PC-3 (cell line): ENCODE data around the gene PSD. TPM values are rescaled to one million over a fixed set of nuclear protein-coding genes. Genes with fewer than 3 reads are reported as not detected.

ENCODE experiments used
- ATAC-seq: fragments of 200-7000 bp; cut with Tn5 transposase; 2 replicates; pipeline ENCODE4 v1.9.1; 2020; ENCODE audit warnings: mild to moderate bottlenecking, moderate library complexity
- BruUV-seq: library from RNA; stranded (reverse); fragments of 400-500 nt; replicated peaks from 2 replicates; lab custom pipeline; 2021; lab: Mats Ljungman, UMichigan
- CTCF ChIA-PET: fragments of 300-600 bp; sonication (Branson Sonifier 250); formaldehyde crosslinking; loops from one replicate; lab custom pipeline; 2022; ENCODE audit warnings: antibody characterized with exemption; lab: Charles Lee
- POLR2A ChIA-PET: fragments of 300-600 bp; sonication (Branson Sonifier 250); formaldehyde crosslinking; loops from one replicate; lab custom pipeline; 2022; ENCODE audit warnings: antibody characterized with exemption; ENCODE audit not compliant: unreplicated experiment; lab: Charles Lee
- DNase-seq: peaks from one replicate; pipeline ENCODE4 v3.0.0-alpha.2; 2015
- H2AFZ ChIP-seq: fragments of 300-600 bp; sonication (generic); 2 replicates; pipeline ENCODE4 v1.6.0; 2016; ENCODE audit warnings: antibody characterized with exemption, low read length
- H3F3A ChIP-seq: fragments of 300-600 bp; sonication (generic); one replicate; pipeline ENCODE4 v1.6.0; 2017; ENCODE audit warnings: antibody characterized with exemption, low read length, control low read depth, mild to moderate bottlenecking; ENCODE audit not compliant: unreplicated experiment
- H3K27ac ChIP-seq: fragments of 300-600 bp; sonication (generic); 2 replicates; pipeline ENCODE4 v1.5.1; 2016; ENCODE audit warnings: mild to moderate bottlenecking, low read length
- H3K27me3 ChIP-seq: fragments of 300-600 bp; sonication (generic); 2 replicates; pipeline ENCODE4 v1.6.1; 2016; ENCODE audit warnings: low read length, mixed read lengths
- H3K36me3 ChIP-seq: fragments of 300-600 bp; sonication (generic); 2 replicates; pipeline ENCODE4 v1.6.1; 2016; ENCODE audit warnings: low read depth, mixed run types, low read length, mixed read lengths
- H3K4me1 ChIP-seq: fragments of 300-600 bp; sonication (generic); 2 replicates; pipeline ENCODE4 v1.5.1; 2016; ENCODE audit warnings: low read length; ENCODE audit not compliant: insufficient read depth
- H3K4me2 ChIP-seq: fragments of 300-600 bp; sonication (generic); 2 replicates; pipeline ENCODE4 v1.6.0; 2016; ENCODE audit warnings: low read length
- H3K4me3 ChIP-seq: fragments of 300-600 bp; sonication (generic); 2 replicates; pipeline ENCODE4 v1.5.1; 2016; ENCODE audit warnings: mild to moderate bottlenecking, low read length, mixed read lengths
- H3K79me2 ChIP-seq: fragments of 300-600 bp; sonication (generic); 2 replicates; pipeline ENCODE4 v1.6.1; 2017; ENCODE audit warnings: low read length, mixed read lengths
- H3K9ac ChIP-seq: fragments of 300-600 bp; sonication (generic); 2 replicates; pipeline ENCODE4 v1.6.0; 2016; ENCODE audit warnings: mild to moderate bottlenecking, low read length
- H3K9me2 ChIP-seq: fragments of 300-600 bp; sonication (generic); replicated peaks from 2 replicates; pipeline ENCODE4 v1.6.1; 2016; ENCODE audit warnings: mixed run types, low read length, mixed read lengths
- H3K9me3 ChIP-seq: fragments of 300-600 bp; sonication (generic); 2 replicates; pipeline ENCODE4 v1.6.1; 2016; ENCODE audit warnings: low read length, mixed read lengths
- H4K20me1 ChIP-seq: fragments of 300-600 bp; sonication (generic); 2 replicates; pipeline ENCODE4 v1.6.1; 2016; ENCODE audit warnings: low read length, mixed read lengths
- CTCF ChIP-seq: fragments of 300-600 bp; sonication (generic); conservative IDR thresholded peaks from 2 replicates; pipeline ENCODE4 v1.5.1; 2017; ENCODE audit warnings: antibody characterized with exemption, low read depth, mild to moderate bottlenecking, low read length
- EZH2 ChIP-seq: fragments of 300-600 bp; sonication (generic); IDR thresholded peaks from one replicate; pipeline ENCODE4 v1.6.1; 2017; ENCODE audit warnings: antibody characterized with exemption, mild to moderate bottlenecking, low read length; ENCODE audit not compliant: unreplicated experiment
- EZH2phosphoT487 ChIP-seq: fragments of 300-600 bp; sonication (generic); IDR thresholded peaks from 2 replicates; pipeline ENCODE4 v1.6.1; 2018; ENCODE audit warnings: mild to moderate bottlenecking, antibody characterized with exemption, low read length, borderline replicate concordance
- intact Hi-C: fragments of 100-400 bp; cut with micrococcal nuclease; formaldehyde crosslinking; loops from 2 replicates; pipeline ENCODE4 v1.9.0; 2023
- total RNA-seq: library from RNA; depleted of rRNA; stranded (reverse); fragments of >200 nt; gene quantifications from 2 replicates; pipeline ENCODE4 v1.2.3, GENCODE V29; 2014

Gene PSD
- total RNA-seq, 1 experiment from 2014 or later: 0.22 TPM

- peaks cover 11% of the 10 kb centered on the region; the same call in 1 of the 2 replicates for H3K79me2 ChIP-seq
- peak within 1 kb of the TSS; percentile 77 for H3K9ac ChIP-seq
- H3K4me3 ChIP-seq: peak within 1 kb of the TSS; percentile 88
- peak within 1 kb of the TSS; percentile 92 for H3K4me2 ChIP-seq
- peak within 1 kb of the TSS; percentile 89 for H2AFZ ChIP-seq
- TSS peak; percentile 55 for BruUV-seq
- H3K9me3 ChIP-seq: no peaks in the 10 kb centered on the region
- CTCF ChIA-PET: interaction anchor here (1.0 kb wide), 1 partner anchor 163 kb away, joined by 3 read pairs; no protein-coding TSS in a partner anchor
- intact Hi-C loops: no loop called here
- no peak for TF ChIP-seq EZH2
- TF ChIP-seq EZH2phosphoT487: no peak
- no peak for TF ChIP-seq CTCF
- no peaks in the 10 kb centered on the region for H3F3A ChIP-seq
- H3K9me2 ChIP-seq: no peaks in the 10 kb centered on the region
- no peaks in the 10 kb centered on the region for H3K27me3 ChIP-seq
- POLR2A ChIA-PET: interaction anchor here (0.7 kb wide), 1 partner anchor 348 kb away, joined by 3 read pairs; no protein-coding TSS in a partner anchor
- peak; percentile 61 for ATAC-seq
- H3K4me1 ChIP-seq: peaks cover 20% of the 10 kb centered on the region
- 0 out of 2 replicates have a peak, but pooled peaks cover 4% of the 10 kb centered on the region for H3K36me3 ChIP-seq
- peak within 1 kb of the TSS; percentile 53 for H3K27ac ChIP-seq
- peak; percentile 94 for DNase-seq
- no peaks in the 10 kb centered on the region for H4K20me1 ChIP-seq
These were observed 2.3 kb upstream of the PSD start, which contains the start of gene FBXL15 for GRCh38 chr10:102420714-102421506. TSS of gene FBXL15 (plus strand) at chr10:102420836. CDS start at chr10:102421130, 294 bp downstream.

GRCh38 chr10:102420181-102420713 lies 1.7 kb upstream of the PSD start:
- H2AFZ ChIP-seq: peak overlapping the region; percentile 89
- ChIA-PET POLR2A (interaction anchor here (0.7 kb wide), 1 partner anchor 348 kb away, joined by 3 read pairs; no protein-coding TSS in a partner anchor), CTCF (interaction anchor here (0.9 to 1.0 kb wide), 2 partner anchors 21 to 164 kb away, joined by 3 read pairs; no protein-coding TSS in a partner anchor)
- H3K27ac ChIP-seq: no peak overlapping the region
- peak overlapping the region; percentile 92 for H3K4me2 ChIP-seq
- H3K79me2 ChIP-seq: peaks cover 11% of the 10 kb centered on the region; the same call in 1 of the 2 replicates
- no peaks in the 10 kb centered on the region for H3K9me3 ChIP-seq
- H3K4me3 ChIP-seq: peak overlapping the region; percentile 88
- intact Hi-C loops: no loop called here
- ATAC-seq (no peak), DNase-seq (no peak)
- H3F3A ChIP-seq: no peaks in the 10 kb centered on the region
- H3K9me2 ChIP-seq: no peaks in the 10 kb centered on the region
- TSS peak; percentile 59 for BruUV-seq
- peaks cover 20% of the 10 kb centered on the region for H3K4me1 ChIP-seq
- 0 out of 2 replicates have a peak, but pooled peaks cover 4% of the 10 kb centered on the region for H3K36me3 ChIP-seq
- no peaks in the 10 kb centered on the region for H3K27me3 ChIP-seq
- H4K20me1 ChIP-seq: no peaks in the 10 kb centered on the region
- H3K9ac ChIP-seq: peak overlapping the region; percentile 77; the same call in 1 of the 2 replicates
- TF ChIP-seq EZH2 (no peak), EZH2phosphoT487 (no peak), CTCF (no peak)
